ENCODE data around the gene ELOVL1. TPM values are rescaled to one million over a fixed set of nuclear protein-coding genes. Genes with fewer than 3 reads are reported as not detected.

The ELOVL1 gene
- total and polyA plus RNA-seq, 2 of the 13 experiments (the other 11 are each of a cell fraction or from before 2014, with no cell fraction given), result 55.2 to 77.4 TPM

DNA sequence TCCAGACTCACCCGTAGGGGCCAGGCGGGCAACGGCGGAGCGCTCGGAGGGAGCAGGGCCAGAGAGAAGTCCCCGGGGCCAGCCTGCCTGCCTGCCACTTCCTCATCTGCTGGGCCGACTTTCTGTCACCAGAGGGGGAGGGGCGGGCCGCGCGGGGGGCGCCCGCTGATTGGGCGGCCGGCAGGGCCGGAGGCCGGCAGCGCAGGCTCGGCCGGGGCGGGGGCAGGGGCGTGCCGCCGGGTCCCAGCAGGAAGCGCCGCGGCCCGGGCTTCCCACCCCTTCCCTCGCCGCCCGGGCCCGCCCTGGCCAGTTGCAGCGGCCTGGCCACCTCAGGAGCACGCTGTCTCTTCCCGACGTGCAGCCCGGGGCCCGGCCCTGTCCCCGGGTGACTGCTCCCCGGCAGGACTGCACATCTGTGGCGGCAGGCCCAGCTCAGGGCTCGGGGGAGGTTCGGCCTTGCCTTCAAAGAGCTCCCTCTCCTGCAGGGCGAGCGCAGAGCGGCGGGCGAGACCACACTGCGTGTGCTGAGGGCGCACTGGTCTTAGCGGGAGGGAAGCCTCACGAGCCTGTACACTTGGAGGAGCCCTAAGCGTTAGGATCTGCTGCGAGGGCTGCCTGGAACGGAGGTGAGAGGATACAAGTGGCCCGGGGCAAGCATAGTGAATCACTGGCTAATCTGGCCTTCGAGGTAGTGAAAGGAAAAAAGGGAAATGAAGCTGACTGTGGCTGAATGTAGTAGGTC is at the start of gene ELOVL1 (continued):
- peak; percentile 88 for TF ChIP-seq ARHGAP35 (CRISPR knock-in tag; IDR thresholded peaks at IDR 0.05; ENCODE audit: borderline replicate concordance)
- peak; percentile 91 for TF ChIP-seq HIVEP1 (CRISPR knock-in tag; IDR thresholded peaks at IDR 0.05)
- TF ChIP-seq, protein P1, sequence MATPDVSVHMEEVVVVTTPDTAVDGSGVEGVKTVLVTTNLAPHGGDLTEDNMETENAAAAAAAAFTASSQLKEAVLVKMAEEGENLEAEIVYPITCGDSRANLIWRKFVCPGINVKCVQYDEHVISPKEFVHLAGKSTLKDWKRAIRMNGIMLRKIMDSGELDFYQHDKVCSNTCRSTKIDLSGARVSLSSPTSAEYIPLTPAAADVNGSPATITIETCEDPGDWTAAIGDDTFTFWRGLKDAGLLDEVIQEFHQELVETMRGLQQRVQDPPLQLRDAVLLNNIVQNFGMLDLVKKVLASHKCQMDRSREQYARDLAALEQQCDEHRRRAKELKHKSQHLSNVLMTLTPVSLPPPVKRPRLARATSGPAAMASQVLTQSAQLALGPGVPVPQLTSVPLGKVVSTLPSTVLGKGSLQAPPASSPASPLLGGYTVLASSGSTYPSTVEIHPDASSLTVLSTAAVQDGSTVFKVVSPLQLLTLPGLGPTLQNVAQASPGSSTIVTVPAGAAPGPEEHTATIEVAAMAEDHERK (CRISPR knock-in tag; IDR thresholded peaks at IDR 0.05; ENCODE audit: low read depth), result no peak
- TF ChIP-seq ZNF607 (CRISPR knock-in tag; IDR thresholded peaks at IDR 0.05; ENCODE audit: borderline replicate concordance), result peak; percentile 73
- TF ChIP-seq ZNF567 (CRISPR knock-in tag; IDR thresholded peaks at IDR 0.05; ENCODE audit: borderline replicate concordance), result 0 out of 2 replicates have a peak, but pooled peaks have one; percentile 38
- peak; percentile 88 for TF ChIP-seq SALL2 (CRISPR knock-in tag; IDR thresholded peaks at IDR 0.05)
- peak; percentile 31 for TF ChIP-seq AGO1 (IDR thresholded peaks at IDR 0.05; ENCODE audit: low read depth, low read length, poor library complexity, severe bottlenecking)
- TF ChIP-seq, protein P2, sequence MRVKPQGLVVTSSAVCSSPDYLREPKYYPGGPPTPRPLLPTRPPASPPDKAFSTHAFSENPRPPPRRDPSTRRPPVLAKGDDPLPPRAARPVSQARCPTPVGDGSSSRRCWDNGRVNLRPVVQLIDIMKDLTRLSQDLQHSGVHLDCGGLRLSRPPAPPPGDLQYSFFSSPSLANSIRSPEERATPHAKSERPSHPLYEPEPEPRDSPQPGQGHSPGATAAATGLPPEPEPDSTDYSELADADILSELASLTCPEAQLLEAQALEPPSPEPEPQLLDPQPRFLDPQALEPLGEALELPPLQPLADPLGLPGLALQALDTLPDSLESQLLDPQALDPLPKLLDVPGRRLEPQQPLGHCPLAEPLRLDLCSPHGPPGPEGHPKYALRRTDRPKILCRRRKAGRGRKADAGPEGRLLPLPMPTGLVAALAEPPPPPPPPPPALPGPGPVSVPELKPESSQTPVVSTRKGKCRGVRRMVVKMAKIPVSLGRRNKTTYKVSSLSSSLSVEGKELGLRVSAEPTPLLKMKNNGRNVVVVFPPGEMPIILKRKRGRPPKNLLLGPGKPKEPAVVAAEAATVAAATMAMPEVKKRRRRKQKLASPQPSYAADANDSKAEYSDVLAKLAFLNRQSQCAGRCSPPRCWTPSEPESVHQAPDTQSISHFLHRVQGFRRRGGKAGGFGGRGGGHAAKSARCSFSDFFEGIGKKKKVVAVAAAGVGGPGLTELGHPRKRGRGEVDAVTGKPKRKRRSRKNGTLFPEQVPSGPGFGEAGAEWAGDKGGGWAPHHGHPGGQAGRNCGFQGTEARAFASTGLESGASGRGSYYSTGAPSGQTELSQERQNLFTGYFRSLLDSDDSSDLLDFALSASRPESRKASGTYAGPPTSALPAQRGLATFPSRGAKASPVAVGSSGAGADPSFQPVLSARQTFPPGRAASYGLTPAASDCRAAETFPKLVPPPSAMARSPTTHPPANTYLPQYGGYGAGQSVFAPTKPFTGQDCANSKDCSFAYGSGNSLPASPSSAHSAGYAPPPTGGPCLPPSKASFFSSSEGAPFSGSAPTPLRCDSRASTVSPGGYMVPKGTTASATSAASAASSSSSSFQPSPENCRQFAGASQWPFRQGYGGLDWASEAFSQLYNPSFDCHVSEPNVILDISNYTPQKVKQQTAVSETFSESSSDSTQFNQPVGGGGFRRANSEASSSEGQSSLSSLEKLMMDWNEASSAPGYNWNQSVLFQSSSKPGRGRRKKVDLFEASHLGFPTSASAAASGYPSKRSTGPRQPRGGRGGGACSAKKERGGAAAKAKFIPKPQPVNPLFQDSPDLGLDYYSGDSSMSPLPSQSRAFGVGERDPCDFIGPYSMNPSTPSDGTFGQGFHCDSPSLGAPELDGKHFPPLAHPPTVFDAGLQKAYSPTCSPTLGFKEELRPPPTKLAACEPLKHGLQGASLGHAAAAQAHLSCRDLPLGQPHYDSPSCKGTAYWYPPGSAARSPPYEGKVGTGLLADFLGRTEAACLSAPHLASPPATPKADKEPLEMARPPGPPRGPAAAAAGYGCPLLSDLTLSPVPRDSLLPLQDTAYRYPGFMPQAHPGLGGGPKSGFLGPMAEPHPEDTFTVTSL (CRISPR knock-in tag; IDR thresholded peaks at IDR 0.05; ENCODE audit: borderline replicate concordance), result no peak; the same call in 1 of the 2 replicates
- TF ChIP-seq, protein P3, sequence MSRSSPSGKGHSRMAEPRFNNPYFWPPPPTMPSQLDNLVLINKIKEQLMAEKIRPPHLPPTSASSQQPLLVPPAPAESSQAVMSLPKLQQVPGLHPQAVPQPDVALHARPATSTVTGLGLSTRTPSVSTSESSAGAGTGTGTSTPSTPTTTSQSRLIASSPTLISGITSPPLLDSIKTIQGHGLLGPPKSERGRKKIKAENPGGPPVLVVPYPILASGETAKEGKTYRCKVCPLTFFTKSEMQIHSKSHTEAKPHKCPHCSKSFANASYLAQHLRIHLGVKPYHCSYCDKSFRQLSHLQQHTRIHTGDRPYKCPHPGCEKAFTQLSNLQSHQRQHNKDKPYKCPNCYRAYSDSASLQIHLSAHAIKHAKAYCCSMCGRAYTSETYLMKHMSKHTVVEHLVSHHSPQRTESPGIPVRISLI (CRISPR knock-in tag; IDR thresholded peaks at IDR 0.05; ENCODE audit: borderline replicate concordance), result peak; percentile 36; the same call in 1 of the 2 replicates
- TF ChIP-seq NFKBIZ (CRISPR knock-in tag; IDR thresholded peaks at IDR 0.05), result peak; percentile 38; the same call in 1 of the 2 replicates
- TF ChIP-seq, protein P4, sequence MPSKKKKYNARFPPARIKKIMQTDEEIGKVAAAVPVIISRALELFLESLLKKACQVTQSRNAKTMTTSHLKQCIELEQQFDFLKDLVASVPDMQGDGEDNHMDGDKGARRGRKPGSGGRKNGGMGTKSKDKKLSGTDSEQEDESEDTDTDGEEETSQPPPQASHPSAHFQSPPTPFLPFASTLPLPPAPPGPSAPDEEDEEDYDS (CRISPR knock-in tag; IDR thresholded peaks at IDR 0.05), result peak; percentile 71; the same call in 1 of the 2 replicates
- no peak for TF ChIP-seq ZNF775 (CRISPR knock-in tag; IDR thresholded peaks at IDR 0.05; ENCODE audit: borderline replicate concordance)
- peak; percentile 89 for TF ChIP-seq ZBTB7B (CRISPR knock-in tag; IDR thresholded peaks at IDR 0.05)
- TF ChIP-seq, protein P5, sequence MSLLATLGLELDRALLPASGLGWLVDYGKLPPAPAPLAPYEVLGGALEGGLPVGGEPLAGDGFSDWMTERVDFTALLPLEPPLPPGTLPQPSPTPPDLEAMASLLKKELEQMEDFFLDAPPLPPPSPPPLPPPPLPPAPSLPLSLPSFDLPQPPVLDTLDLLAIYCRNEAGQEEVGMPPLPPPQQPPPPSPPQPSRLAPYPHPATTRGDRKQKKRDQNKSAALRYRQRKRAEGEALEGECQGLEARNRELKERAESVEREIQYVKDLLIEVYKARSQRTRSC (CRISPR knock-in tag; IDR thresholded peaks at IDR 0.05; ENCODE audit: low read depth), result peak; percentile 88; the same call in 1 of the 2 replicates
- TF ChIP-seq TBX3 (IDR thresholded peaks at IDR 0.05; ENCODE audit: borderline replicate concordance), result no peak
- TF ChIP-seq ZNF556 (CRISPR knock-in tag; IDR thresholded peaks at IDR 0.05; ENCODE audit: borderline replicate concordance), result 0 out of 2 replicates have a peak, but pooled peaks have one; percentile 50
- TF ChIP-seq ZEB1 (IDR thresholded peaks at IDR 0.05; ENCODE audit: insufficient replicate concordance, low read depth), result peak; percentile 58
- 0 out of 2 replicates have a peak, but pooled peaks have one; percentile 63 for TF ChIP-seq ZNF354B (CRISPR knock-in tag; IDR thresholded peaks at IDR 0.05)
- TF ChIP-seq ERF (CRISPR knock-in tag; IDR thresholded peaks at IDR 0.05), result peak; percentile 88
